Tibial nerve (tissue), 4 donors: ENCODE data around the gene USP16. TPM values are rescaled to one million over a fixed set of nuclear protein-coding genes. Genes with fewer than 3 reads are reported as not detected.

ENCODE experiments used
- DNase-seq, 2 donors: peaks; one replicate each; pipeline ENCODE4 v3.0.0-alpha.2; 2019; ENCODE audit warnings: low spot score in 2 of 2
- H3K27ac ChIP-seq, 4 donors: fragments of 200-600 bp; sonication (generic) in 3 of 4; one replicate each; pipeline ENCODE4 v1.5.1; 2017 to 2019; ENCODE audit warnings: mild to moderate bottlenecking in 1 of 4
- H3K27me3 ChIP-seq, 2 donors: fragments of 200-600 bp; sonication (generic) in 1 of 2; one replicate each; pipeline versions ENCODE4 v1.5.1 to v1.6.0; 2017 to 2019
- H3K36me3 ChIP-seq, 3 donors: fragments of 200-600 bp; sonication (generic); one replicate each; pipeline ENCODE4 v1.5.1; 2018 to 2019
- H3K4me1 ChIP-seq, 4 donors: fragments of 200-600 bp; sonication (generic) in 3 of 4; one replicate each; pipeline ENCODE4 v1.5.1; 2017 to 2019
- H3K4me3 ChIP-seq, 4 donors: fragments of 200-600 bp; sonication (generic) in 3 of 4; one replicate each; pipeline ENCODE4 v1.5.1; 2017 to 2019; ENCODE audit warnings: mild to moderate bottlenecking in 1 of 4, moderate library complexity in 1 of 4
- H3K9me3 ChIP-seq, 4 donors: fragments of 200-600 bp; sonication (generic) in 3 of 4; one replicate each; pipeline ENCODE4 v1.5.1; 2017 to 2019
- EP300 ChIP-seq, 2 donors: sonication (generic); formaldehyde crosslinking; IDR thresholded peaks; one replicate each; pipeline ENCODE4 v1.6.1; 2017; ENCODE audit warnings: antibody characterized with exemption in 2 of 2, mild to moderate bottlenecking in 1 of 2
- POLR2A ChIP-seq, 2 donors: fragments of 450-650 bp; IDR thresholded peaks; one replicate each; pipeline ENCODE4 v1.6.1; 2017; ENCODE audit warnings: antibody characterized with exemption in 2 of 2, mild to moderate bottlenecking in 2 of 2, moderate library complexity in 2 of 2
- WGBS, 2 donors: methylation state at CpG; one replicate each; pipeline ENCODE4 v1.1.5; 2018; 5-methylcytosine and 5-hydroxymethylcytosine counted together
- total RNA-seq, 4 donors: library from RNA; depleted of rRNA; stranded (reverse); fragments of >200 nt; gene quantifications; one replicate each; pipeline ENCODE4 v1.1.0, GENCODE V29; 2016
- TF ChIP-seq, protein P1 (sequence below), 5 experiments: fragments of 200-600 bp in 3 of 5; fragments of 450-650 bp in 2 of 5; sonication (generic) in 3 of 5; IDR thresholded peaks; one replicate each; pipeline ENCODE4 v1.5.1; 2016 to 2019; ENCODE audit warnings: antibody characterized with exemption in 5 of 5, mild to moderate bottlenecking in 3 of 5, moderate library complexity in 2 of 5

Gene USP16
- total RNA-seq, 4 donors from 2014 or later = 29.2 to 43.1 (median 33.8) TPM

GRCh38 chr21:29080454-29080941, 56.0 kb downstream of the USP16 start:
- DNase-seq = no peak
- H3K4me3 ChIP-seq = no peak overlapping the region
- WGBS, 2 donors = 66 to 73% methylated on average over 6 of the region's 6 CpGs
- peaks cover 0 to 8% (median 4%) of the 10 kb centered on the region in 4 donors for H3K4me1 ChIP-seq
- TF ChIP-seq POLR2A (IDR thresholded peaks at IDR 0.05) (no peak), EP300 (IDR thresholded peaks at IDR 0.05) (no peak)
- TF ChIP-seq, protein P1, sequence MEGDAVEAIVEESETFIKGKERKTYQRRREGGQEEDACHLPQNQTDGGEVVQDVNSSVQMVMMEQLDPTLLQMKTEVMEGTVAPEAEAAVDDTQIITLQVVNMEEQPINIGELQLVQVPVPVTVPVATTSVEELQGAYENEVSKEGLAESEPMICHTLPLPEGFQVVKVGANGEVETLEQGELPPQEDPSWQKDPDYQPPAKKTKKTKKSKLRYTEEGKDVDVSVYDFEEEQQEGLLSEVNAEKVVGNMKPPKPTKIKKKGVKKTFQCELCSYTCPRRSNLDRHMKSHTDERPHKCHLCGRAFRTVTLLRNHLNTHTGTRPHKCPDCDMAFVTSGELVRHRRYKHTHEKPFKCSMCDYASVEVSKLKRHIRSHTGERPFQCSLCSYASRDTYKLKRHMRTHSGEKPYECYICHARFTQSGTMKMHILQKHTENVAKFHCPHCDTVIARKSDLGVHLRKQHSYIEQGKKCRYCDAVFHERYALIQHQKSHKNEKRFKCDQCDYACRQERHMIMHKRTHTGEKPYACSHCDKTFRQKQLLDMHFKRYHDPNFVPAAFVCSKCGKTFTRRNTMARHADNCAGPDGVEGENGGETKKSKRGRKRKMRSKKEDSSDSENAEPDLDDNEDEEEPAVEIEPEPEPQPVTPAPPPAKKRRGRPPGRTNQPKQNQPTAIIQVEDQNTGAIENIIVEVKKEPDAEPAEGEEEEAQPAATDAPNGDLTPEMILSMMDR (IDR thresholded peaks at IDR 0.05) = no peak
- no peaks in the 10 kb centered on the region for H3K27me3 ChIP-seq
- no peaks in the 10 kb centered on the region for H3K9me3 ChIP-seq
- peak overlapping the region in 3 of 4 donors; percentile 10 to 48 (median 15) for H3K27ac ChIP-seq
- H3K36me3 ChIP-seq = no peaks in the 10 kb centered on the region

GRCh38 chr21:29082046-29082815, 57.8 kb downstream of the USP16 start:
- no peak for DNase-seq
- H3K36me3 ChIP-seq = no peaks in the 10 kb centered on the region
- no peak overlapping the region for H3K27ac ChIP-seq
- no peaks in the 10 kb centered on the region for H3K9me3 ChIP-seq
- H3K4me1 ChIP-seq = peaks cover 0 to 8% (median 4%) of the 10 kb centered on the region in 4 donors
- no peaks in the 10 kb centered on the region for H3K27me3 ChIP-seq
- TF ChIP-seq EP300 (IDR thresholded peaks at IDR 0.05) (no peak), POLR2A (IDR thresholded peaks at IDR 0.05) (no peak)
- TF ChIP-seq, protein P1 (IDR thresholded peaks at IDR 0.05) = no peak
- H3K4me3 ChIP-seq = no peak overlapping the region
- 73 to 81% methylated on average over 3 of the region's 3 CpGs for WGBS, 2 donors

DNA sequence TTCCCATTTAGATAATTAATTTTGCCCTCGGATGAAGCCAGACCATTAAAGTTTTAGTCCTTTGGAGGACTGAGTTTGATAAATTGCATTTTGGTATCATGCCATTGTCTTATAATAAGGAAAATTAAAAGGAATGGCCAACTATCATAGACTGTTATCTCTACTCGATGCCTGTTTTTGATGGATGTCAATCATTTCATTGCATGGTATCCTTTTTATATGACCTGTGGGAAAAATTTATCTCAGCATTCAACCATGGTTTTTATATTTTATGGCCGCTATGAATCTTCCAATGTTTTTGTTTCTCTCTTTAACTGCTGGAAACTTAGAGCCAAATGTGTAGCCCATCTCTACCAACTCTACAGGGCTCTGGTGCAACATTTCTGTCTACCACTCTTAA, 58.8 kb downstream of the USP16 start:
- no peaks in the 10 kb centered on the region for H3K36me3 ChIP-seq
- no peak for DNase-seq
- no peak overlapping the region for H3K27ac ChIP-seq
- no peaks in the 10 kb centered on the region for H3K9me3 ChIP-seq
- H3K4me3 ChIP-seq = no peak overlapping the region
- no peaks in the 10 kb centered on the region for H3K27me3 ChIP-seq
- WGBS, 2 donors = 91 to 96% methylated on average over 3 of the region's 3 CpGs
- H3K4me1 ChIP-seq = peaks cover 0 to 8% (median 4%) of the 10 kb centered on the region in 4 donors
- TF ChIP-seq, protein P1 (IDR thresholded peaks at IDR 0.05) = no peak
- TF ChIP-seq EP300 (IDR thresholded peaks at IDR 0.05) (no peak), POLR2A (IDR thresholded peaks at IDR 0.05) (no peak)

DNA sequence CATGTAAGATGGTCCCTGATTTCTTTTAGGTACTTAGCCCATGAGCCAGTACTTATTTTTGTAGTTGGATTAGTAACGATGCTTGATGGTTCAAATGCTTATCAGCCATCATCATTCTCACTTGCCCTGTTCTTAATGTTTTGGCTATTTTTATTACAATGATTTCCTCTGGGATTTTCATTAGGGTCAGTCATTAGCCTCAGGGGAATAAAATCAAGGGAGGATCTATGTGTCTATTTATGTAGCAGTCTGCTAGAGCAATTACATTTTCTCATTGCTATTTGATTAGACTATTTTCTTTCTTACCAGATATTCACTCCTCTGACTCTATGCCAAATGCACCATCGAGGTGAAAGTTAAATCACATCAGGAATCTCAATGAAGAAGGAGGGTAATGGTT, 59.9 kb downstream of the USP16 start:
- Histone ChIP-seq H3K9me3 (no peaks in the 10 kb centered on the region), H3K36me3 (no peaks in the 10 kb centered on the region), H3K27ac (no peak overlapping the region), H3K4me3 (no peak overlapping the region), H3K4me1 (peaks cover 0 to 5% (median 2%) of the 10 kb centered on the region in 4 donors), H3K27me3 (no peaks in the 10 kb centered on the region)
- no peak for DNase-seq
- no peak for TF ChIP-seq EP300 (IDR thresholded peaks at IDR 0.05)
- TF ChIP-seq, protein P1 (IDR thresholded peaks at IDR 0.05) = no peak
- TF ChIP-seq POLR2A (IDR thresholded peaks at IDR 0.05) = no peak
- 33 to 34% methylated on average over 2 of the region's 2 CpGs for WGBS, 2 donors

- Histone ChIP-seq H3K27ac (no peak overlapping the region), H3K9me3 (no peaks in the 10 kb centered on the region), H3K27me3 (no peaks in the 10 kb centered on the region), H3K4me3 (no peak overlapping the region), H3K36me3 (no peaks in the 10 kb centered on the region), H3K4me1 (peaks cover 0 to 10% (median 0%) of the 10 kb centered on the region in 4 donors)
- TF ChIP-seq, protein P1 (IDR thresholded peaks at IDR 0.05) = no peak
- TF ChIP-seq POLR2A (IDR thresholded peaks at IDR 0.05) (no peak), EP300 (IDR thresholded peaks at IDR 0.05) (no peak)
- no peak for DNase-seq
- 76 to 79% methylated on average over 8 of the region's 8 CpGs for WGBS, 2 donors
Observed at GRCh38 chr21:29085106-29085752, 60.8 kb downstream of the USP16 start.
